Activated naive CD8-positive, alpha-beta T cell treated with anti-CD3 and anti-CD28 coated beads, Interleukin-2, amount 10 ng/mL, durations not matched to agents 7 days and 5 days (primary cell): ENCODE measurements around the gene MAFB. TPM values are rescaled to one million over a fixed set of nuclear protein-coding genes. Genes with fewer than 3 reads are reported as not detected.

ENCODE experiments used
- ATAC-seq: fragments of 150-1000 bp; cut with Tn5 transposase; one replicate; pipeline ENCODE4 v1.10.0; 2021; ENCODE audit warnings: low read depth, moderate library complexity
- POLR2A ChIA-PET: fragments of 350-600 bp; sonication (Branson Sonifier 250); formaldehyde crosslinking; loops from one replicate; lab custom pipeline; 2021; ENCODE audit warnings: antibody characterized with exemption; lab: Charles Lee
- DNase-seq: peaks from one replicate; pipeline ENCODE4 v3.0.0; 2021
- H3K27ac Mint-ChIP-seq: one replicate; pipeline ENCODE4 v1.8.0; 2022; ENCODE audit warnings: mild to moderate bottlenecking, mixed read lengths
- H3K27me3 Mint-ChIP-seq: one replicate; pipeline ENCODE4 v1.8.0; 2022; ENCODE audit warnings: mild to moderate bottlenecking, moderate library complexity, mixed read lengths
- H3K36me3 Mint-ChIP-seq: one replicate; pipeline ENCODE4 v1.8.0; 2021; ENCODE audit warnings: mild to moderate bottlenecking, mixed read lengths
- H3K4me1 Mint-ChIP-seq: one replicate; pipeline ENCODE4 v1.8.0; 2021; ENCODE audit warnings: mixed read lengths
- H3K4me3 Mint-ChIP-seq: one replicate; pipeline ENCODE4 v1.8.0; 2022; ENCODE audit warnings: mild to moderate bottlenecking, moderate library complexity, mixed read lengths
- H3K9me3 Mint-ChIP-seq: one replicate; pipeline ENCODE4 v1.8.0; 2021; ENCODE audit warnings: mixed read lengths
- total RNA-seq, 2 experiments: library from RNA; stranded (reverse); gene quantifications; one replicate each; pipeline ENCODE4 v1.2.3, GENCODE V29; 2021

MAFB gene
- total RNA-seq, 2 experiments from 2014 or later = 2.4 to 3.1 TPM

DNA sequence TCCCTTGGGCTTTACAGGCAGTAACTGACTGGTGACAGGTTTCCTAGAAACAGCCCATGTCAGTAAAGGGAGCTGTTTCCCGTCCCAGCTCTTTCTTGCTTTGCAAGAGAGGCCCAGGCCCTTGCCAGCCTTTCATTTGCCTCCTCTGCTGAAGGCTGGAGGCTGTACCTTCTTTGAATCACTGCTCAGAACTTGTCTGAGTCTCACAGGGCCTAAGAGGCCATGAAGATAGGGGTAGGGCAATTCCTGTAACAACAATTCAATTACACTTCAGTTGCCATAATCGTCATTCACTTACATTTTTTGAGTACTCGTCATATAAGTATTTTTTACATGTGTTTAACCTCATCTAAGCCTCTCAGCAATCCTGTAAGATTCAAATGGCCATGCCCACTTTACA, 25.9 kb upstream of the MAFB start:
- Mint-ChIP-seq H3K27ac (no peak overlapping the region), H3K4me3 (no peak overlapping the region), H3K27me3 (peaks cover 13% of the 10 kb centered on the region), H3K4me1 (no peaks in the 10 kb centered on the region), H3K9me3 (no peaks in the 10 kb centered on the region), H3K36me3 (no peaks in the 10 kb centered on the region)
- POLR2A ChIA-PET = no interaction called here
- DNase-seq = no peak
- ATAC-seq = no peak

DNA sequence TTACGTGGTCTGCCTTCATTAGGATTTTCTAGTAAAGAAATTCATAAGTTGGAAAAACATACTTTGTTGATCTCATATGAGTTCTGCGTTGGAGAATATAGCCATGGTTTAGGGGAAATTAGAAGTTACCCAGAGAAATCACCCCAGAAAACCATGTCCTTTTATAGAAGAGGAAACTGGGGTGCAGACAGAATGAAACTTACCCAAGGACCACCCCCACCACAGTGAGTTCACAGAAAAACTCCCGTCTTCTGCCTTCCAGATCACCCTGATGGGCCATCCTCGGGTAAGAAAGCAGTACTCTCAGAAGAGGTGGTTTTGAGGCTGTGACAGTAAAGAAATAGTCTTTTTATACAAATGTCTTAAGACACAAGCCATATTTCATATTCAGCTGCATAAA, 25.1 kb upstream of the MAFB start:
- DNase-seq = no peak
- Mint-ChIP-seq H3K27me3 (peaks cover 13% of the 10 kb centered on the region), H3K36me3 (no peaks in the 10 kb centered on the region), H3K4me1 (no peaks in the 10 kb centered on the region), H3K9me3 (no peaks in the 10 kb centered on the region), H3K27ac (no peak overlapping the region), H3K4me3 (no peak overlapping the region)
- no peak for ATAC-seq
- POLR2A ChIA-PET = no interaction called here

DNA sequence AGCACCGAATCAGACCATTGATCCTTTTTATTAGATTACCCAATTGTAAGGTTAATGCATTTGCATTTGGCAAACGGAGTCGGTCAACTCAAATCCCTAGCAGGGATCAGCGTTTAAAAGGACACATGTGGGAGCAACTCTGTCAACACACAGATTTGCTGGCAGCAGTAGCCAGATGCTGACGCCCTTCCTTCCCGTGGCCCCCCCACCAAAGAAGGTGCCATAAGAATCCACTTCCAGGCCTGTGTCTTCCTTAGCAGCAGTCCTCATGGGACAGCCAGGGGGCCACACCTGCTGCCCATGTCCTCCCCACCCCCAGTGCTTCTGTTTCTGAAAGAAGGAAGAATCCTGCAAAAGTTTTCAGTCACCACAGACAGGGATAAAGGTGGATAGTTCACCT, 24.5 kb upstream of the MAFB start:
- ATAC-seq (no peak), DNase-seq (no peak)
- no peaks in the 10 kb centered on the region for H3K36me3 Mint-ChIP-seq
- H3K9me3 Mint-ChIP-seq = no peaks in the 10 kb centered on the region
- H3K27me3 Mint-ChIP-seq = peaks cover 13% of the 10 kb centered on the region
- no peak overlapping the region for H3K27ac Mint-ChIP-seq
- no peak overlapping the region for H3K4me3 Mint-ChIP-seq
- POLR2A ChIA-PET = no interaction called here
- no peaks in the 10 kb centered on the region for H3K4me1 Mint-ChIP-seq

DNA sequence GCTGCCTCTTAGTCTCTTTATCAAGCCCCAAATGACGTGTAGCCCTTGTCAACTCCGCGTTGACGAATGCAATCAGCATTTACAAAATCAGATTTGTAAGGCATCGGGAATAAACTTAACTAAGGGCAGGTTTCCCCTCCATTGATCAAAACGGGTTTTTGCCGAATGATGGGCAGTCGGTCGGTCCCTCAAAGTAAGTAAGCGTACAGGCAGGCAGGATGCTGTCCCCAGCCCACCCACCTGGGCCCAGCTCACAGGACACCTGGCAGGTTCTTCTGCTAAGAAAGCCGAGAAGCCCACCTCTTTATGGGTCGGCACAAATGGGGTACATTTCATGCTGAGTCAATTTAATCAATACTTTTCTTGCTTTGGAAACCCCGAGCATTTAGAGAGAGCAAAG, 22.0 kb upstream of the MAFB start:
- DNase-seq = no peak
- H3K4me3 Mint-ChIP-seq = no peak overlapping the region
- H3K27ac Mint-ChIP-seq = no peak overlapping the region
- peaks cover 13% of the 10 kb centered on the region for H3K27me3 Mint-ChIP-seq
- no peaks in the 10 kb centered on the region for H3K9me3 Mint-ChIP-seq
- POLR2A ChIA-PET = no interaction called here
- ATAC-seq = no peak
- no peaks in the 10 kb centered on the region for H3K4me1 Mint-ChIP-seq
- no peaks in the 10 kb centered on the region for H3K36me3 Mint-ChIP-seq

DNA sequence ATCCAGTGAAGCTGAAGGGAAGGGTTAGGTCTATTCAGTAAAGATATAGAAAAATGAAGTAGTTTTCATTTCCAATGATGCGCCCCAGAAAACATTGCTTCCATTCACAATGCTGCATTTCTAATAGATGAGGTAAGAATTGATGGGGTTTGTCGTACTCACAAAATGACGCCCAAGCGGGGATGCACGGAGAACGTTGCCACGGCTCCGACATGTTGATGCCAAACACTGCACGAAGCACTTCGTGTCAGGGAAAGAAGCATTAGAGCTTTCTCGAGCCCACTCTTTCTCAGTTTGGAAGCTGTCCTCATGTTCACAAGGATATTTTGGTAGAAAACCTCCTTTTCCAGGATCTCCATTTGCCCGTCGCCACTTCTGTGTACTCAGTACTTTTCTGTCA, 21.6 kb upstream of the MAFB start:
- DNase-seq (no peak), ATAC-seq (no peak)
- Mint-ChIP-seq H3K27me3 (peaks cover 13% of the 10 kb centered on the region), H3K36me3 (no peaks in the 10 kb centered on the region), H3K4me1 (no peaks in the 10 kb centered on the region), H3K9me3 (no peaks in the 10 kb centered on the region), H3K4me3 (no peak overlapping the region), H3K27ac (no peak overlapping the region)
- POLR2A ChIA-PET = no interaction called here

DNA sequence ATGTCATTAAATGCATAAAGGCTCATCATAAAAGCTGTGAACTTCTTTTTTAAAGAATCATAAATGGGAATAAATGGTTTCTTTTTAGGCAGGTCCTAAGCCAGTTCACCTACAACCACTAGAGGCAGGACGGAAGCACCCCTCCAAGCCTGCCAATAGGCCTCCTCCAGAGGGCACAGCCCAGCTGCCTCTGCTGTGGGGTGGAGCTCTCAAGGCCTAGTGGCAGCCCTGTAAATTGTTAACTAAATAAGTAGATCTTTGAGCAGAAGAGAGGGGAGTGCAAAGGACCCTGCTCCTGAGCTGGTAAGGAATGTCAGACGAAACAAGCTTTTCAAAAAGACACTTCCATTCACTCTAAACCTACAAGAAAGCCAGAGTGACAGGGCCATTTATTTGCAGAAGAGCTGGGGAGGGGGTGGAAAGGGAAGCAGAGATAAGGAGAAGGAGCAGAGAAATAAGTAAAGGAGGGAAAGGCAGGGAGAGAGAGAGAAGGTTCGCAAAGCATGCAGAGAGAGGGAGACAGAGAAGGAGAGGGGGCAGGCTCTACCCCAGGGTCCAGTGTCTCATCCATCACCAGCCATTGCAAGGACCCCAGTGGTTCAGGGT, 18.0 kb upstream of the MAFB start:
- DNase-seq = no peak
- Mint-ChIP-seq H3K36me3 (no peaks in the 10 kb centered on the region), H3K4me3 (no peak overlapping the region), H3K27ac (no peak overlapping the region), H3K4me1 (no peaks in the 10 kb centered on the region), H3K9me3 (no peaks in the 10 kb centered on the region), H3K27me3 (peaks cover 12% of the 10 kb centered on the region)
- POLR2A ChIA-PET = interaction anchor here (0.7 kb wide), 1 partner anchor 983 kb away, joined by 3 read pairs; no protein-coding TSS in a partner anchor
- no peak for ATAC-seq

DNA sequence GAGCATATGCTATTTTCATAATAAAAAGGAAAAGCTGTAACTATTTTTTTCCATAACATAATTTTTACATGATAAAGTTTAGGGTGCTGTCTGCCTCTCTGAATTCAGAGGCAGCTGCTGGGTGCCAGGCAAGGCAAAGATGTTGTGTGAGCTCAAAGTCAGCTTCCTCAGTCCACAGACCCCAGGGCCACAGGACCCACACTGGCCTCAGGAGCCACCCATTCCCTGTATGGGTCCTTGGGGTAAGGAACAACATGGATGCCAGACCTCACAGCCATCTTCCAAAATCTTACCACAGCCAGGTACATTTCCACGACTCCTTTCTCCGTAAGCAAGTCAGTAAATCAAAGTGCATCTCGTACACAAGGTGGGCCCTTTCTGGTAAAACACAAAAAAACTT, 16.4 kb upstream of the MAFB start:
- POLR2A ChIA-PET = no interaction called here
- ATAC-seq (no peak), DNase-seq (no peak)
- Mint-ChIP-seq H3K27me3 (peaks cover 7% of the 10 kb centered on the region), H3K27ac (no peak overlapping the region), H3K4me3 (no peak overlapping the region), H3K4me1 (no peaks in the 10 kb centered on the region), H3K9me3 (no peaks in the 10 kb centered on the region), H3K36me3 (no peaks in the 10 kb centered on the region)

DNA sequence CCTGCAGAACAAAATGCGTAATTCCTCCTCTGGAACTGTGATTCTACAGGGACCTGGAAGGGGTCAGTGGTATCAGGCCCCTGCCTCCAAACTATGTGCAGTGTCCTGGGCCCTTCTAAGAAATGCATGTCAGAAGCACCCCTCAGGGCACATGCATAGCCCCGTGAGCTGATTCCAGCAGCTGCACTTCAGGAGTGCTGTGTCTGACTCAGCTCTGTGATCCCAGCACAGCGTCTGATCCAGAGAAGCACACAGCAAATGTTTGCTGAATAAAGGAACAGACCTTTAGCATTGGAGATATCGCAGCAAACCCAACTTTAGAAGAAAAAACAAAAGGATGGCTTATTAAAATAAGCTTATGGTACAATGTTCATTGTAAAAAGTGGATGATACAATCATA, 15.8 kb upstream of the MAFB start:
- H3K27ac Mint-ChIP-seq = no peak overlapping the region
- H3K36me3 Mint-ChIP-seq = no peaks in the 10 kb centered on the region
- no peaks in the 10 kb centered on the region for H3K4me1 Mint-ChIP-seq
- H3K9me3 Mint-ChIP-seq = no peaks in the 10 kb centered on the region
- DNase-seq = no peak
- ATAC-seq = no peak
- POLR2A ChIA-PET = no interaction called here
- no peak overlapping the region for H3K4me3 Mint-ChIP-seq
- H3K27me3 Mint-ChIP-seq = peaks cover 9% of the 10 kb centered on the region

DNA sequence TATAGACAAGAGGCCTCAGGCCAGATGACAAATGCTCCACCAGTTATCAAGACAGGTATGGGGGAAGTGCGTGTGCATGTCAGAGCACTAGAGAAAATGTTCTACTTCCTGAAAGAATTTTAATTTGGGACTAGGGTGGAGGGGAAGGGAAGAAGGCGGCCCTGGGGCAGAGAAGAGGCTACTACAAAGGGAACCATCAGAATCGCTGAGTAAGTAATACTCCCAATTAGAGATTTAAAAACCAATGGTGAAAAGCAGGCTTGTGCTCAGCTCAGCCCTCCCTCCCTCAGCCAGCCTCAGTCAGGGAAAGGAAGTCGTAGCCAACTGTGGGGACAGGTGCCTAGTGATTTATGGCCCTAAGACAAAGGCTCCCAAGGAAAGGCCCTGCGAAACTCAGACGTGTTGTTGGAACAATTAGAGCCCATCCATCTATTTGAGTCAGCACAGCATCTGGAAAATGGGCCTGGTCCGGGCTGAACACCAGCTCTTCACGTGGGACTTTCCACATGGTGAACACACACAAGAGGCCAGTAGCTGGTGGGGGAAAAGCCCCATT, 15.0 kb upstream of the MAFB start:
- DNase-seq (no peak), ATAC-seq (no peak)
- POLR2A ChIA-PET = no interaction called here

DNA sequence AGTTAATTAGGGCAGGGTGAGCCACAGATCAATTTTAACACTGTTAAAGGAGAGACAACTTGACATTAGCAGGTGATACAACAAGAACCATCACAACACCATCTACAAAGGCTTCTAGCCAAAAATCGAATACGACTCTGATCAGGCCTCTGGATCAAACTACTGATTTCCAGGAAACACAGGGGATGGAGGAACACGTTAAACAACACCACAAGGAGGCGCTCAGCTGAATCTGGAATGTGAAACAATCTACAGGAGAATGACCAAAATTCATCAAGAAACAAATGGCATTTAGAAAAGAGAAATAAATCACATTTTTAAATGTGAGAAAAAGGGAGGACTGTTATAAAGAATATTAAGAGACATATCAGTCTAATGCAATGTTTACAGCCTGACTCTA, 13.5 kb upstream of the MAFB start:
- POLR2A ChIA-PET = no interaction called here
- ATAC-seq (no peak), DNase-seq (no peak)
- H3K4me1 Mint-ChIP-seq = no peaks in the 10 kb centered on the region
- no peak overlapping the region for H3K27ac Mint-ChIP-seq
- peaks cover 30% of the 10 kb centered on the region for H3K27me3 Mint-ChIP-seq
- H3K36me3 Mint-ChIP-seq = no peaks in the 10 kb centered on the region
- no peak overlapping the region for H3K4me3 Mint-ChIP-seq
- H3K9me3 Mint-ChIP-seq = no peaks in the 10 kb centered on the region

More for the DNA sequence above, 15.0 kb upstream of the MAFB start:
- Mint-ChIP-seq H3K27me3 (peaks cover 16% of the 10 kb centered on the region), H3K36me3 (no peaks in the 10 kb centered on the region), H3K4me1 (no peaks in the 10 kb centered on the region), H3K27ac (no peak overlapping the region), H3K9me3 (no peaks in the 10 kb centered on the region), H3K4me3 (no peak overlapping the region)

DNA sequence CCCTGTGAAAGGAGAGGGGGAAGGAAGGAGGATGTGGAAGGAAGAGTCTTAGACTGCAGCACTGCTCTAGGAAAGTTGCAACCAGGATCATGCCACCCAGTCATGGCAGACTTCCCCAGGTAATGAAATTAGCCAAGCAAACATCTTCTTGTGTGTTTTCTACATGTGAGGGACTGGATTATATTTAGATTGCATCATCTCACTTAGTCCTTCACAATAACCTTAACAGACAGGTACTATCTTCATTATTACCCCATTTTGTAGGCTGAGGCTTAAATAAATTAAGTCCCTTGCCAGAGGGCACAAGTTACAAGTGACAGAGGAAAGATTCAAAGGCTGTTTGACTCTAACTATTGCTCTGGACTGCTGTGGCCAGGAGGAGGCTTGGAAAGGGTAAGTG, 9.7 kb upstream of the MAFB start:
- DNase-seq (no peak), ATAC-seq (no peak)
- H3K9me3 Mint-ChIP-seq = no peaks in the 10 kb centered on the region
- H3K36me3 Mint-ChIP-seq = no peaks in the 10 kb centered on the region
- H3K27me3 Mint-ChIP-seq = peaks cover 62% of the 10 kb centered on the region
- H3K4me3 Mint-ChIP-seq = no peak overlapping the region
- no peak overlapping the region for H3K27ac Mint-ChIP-seq
- POLR2A ChIA-PET = no interaction called here
- H3K4me1 Mint-ChIP-seq = no peaks in the 10 kb centered on the region

DNA sequence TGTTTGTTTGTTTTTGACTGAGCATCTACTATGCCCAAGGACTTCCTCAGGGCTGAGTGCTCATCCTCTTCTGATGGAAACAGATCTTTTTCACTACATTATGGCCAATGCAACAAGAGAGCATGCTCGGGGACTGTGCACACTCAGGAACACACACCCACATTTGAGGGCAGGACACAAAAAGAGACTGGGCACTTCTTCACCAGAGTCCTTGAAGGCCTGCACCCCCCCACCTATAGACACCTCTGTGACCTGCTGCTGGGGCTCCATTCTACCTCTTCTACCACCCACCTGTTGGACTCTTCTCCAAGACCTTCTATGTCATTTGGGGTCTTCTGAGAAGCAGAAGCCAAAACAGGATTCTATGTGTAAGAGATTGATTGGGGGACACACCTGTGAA, 9.2 kb upstream of the MAFB start:
- Mint-ChIP-seq H3K4me1 (no peaks in the 10 kb centered on the region), H3K27me3 (peaks cover 63% of the 10 kb centered on the region), H3K36me3 (no peaks in the 10 kb centered on the region), H3K9me3 (no peaks in the 10 kb centered on the region), H3K4me3 (no peak overlapping the region), H3K27ac (no peak overlapping the region)
- POLR2A ChIA-PET = no interaction called here
- no peak for DNase-seq
- no peak for ATAC-seq

DNA sequence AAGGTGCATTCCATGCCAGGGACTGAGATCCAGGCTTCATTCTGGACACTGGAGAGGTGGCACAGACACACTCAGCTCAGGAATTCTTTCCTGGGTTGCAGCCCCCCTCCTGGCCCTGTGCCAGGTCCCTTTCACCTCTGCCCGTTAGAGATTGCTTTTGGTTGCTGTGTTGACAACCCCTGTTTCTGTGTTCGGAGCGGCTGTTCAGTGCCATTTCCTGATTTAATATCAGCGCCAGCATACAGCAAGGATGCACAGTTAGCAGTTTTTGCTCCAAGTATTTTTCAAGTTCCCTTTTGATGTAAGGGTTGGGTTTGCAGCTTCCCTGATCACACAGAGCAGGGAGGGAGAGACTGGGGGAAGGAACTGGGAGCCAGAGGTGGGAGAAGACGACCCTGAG, 8.5 kb upstream of the MAFB start:
- Mint-ChIP-seq H3K36me3 (no peaks in the 10 kb centered on the region), H3K27ac (no peak overlapping the region), H3K4me3 (no peak overlapping the region), H3K27me3 (peaks cover 70% of the 10 kb centered on the region), H3K9me3 (no peaks in the 10 kb centered on the region), H3K4me1 (no peaks in the 10 kb centered on the region)
- POLR2A ChIA-PET = no interaction called here
- DNase-seq = no peak
- ATAC-seq = no peak

DNA sequence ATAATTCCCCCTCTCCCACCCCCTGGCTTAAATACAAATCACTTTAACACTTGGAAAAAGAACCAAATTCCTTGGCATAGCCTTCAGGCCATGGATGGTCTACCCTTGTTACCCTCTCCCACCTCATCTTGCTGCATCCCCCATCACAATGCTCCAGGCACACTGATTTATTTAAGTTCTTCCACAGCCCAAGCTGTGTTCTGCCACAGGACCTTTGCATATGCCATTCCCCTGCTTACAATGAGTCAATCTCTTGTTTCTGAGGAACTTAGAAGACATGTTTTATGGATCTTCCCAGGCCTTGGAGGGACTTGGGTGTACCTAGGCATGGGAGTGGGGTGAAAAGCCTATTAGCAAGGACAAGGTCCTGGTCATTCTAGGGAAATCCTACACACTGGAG, 6.2 kb upstream of the MAFB start:
- H3K36me3 Mint-ChIP-seq = no peaks in the 10 kb centered on the region
- H3K27me3 Mint-ChIP-seq = peaks cover 91% of the 10 kb centered on the region
- no peak overlapping the region for H3K27ac Mint-ChIP-seq
- no peak for ATAC-seq
- no peak for DNase-seq
- POLR2A ChIA-PET = no interaction called here
- no peaks in the 10 kb centered on the region for H3K9me3 Mint-ChIP-seq
- H3K4me1 Mint-ChIP-seq = peaks cover 3% of the 10 kb centered on the region
- H3K4me3 Mint-ChIP-seq = no peak overlapping the region
